Measurements from ENCODE around the gene CABP1. TPM values are rescaled to one million over a fixed set of nuclear protein-coding genes. Genes with fewer than 3 reads are reported as not detected.

The CABP1 gene
- total RNA-seq = 0.27 TPM in 1 of 2 replicates, not detected in the other

DNA sequence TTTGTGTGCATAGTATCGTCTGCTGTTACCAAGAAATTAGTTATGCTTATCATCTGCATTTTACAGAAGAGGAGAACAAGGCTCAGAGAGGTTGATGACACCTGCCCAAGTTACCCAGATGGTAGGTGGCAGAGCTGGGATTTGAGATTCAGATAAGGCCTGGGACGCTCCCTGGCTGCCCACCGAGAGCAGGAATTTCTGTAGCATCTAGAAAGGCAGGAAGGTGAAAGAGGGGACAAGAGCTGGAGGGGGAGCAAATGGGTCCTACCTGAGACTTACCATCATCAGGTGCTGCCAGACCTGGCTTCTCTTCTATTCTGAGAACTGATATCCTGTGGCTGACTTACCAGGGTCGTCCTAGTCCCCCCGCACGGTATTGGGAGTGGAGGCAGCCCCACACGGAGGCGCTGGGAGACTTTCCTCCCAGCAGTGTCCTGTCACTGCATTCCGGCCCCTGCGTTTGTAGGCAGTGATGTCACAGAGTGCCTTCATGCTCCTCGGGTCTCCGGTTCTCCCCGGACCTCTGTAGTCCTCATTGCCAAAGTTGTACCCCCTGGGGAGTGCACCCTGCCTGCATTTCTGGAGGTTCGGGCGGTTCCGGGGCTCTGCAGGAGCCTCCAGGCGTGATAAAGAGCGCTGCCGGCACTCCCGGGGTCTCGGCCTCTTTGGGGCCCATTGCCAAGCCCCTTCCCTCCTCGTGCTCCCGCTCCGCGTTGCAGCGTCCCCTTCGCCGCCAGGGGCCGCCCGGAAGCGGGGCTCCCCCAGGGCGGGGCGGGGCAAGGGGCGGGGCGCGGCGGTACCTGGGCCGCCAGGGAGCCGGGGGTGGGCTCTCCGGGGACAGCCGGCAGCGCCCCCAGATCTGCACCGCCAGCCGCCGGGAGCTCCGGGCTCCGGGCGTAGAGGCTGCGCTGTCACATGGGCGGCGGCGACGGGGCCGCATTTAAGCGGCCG is at the start of gene CABP1:
Gene CABP1, plus strand, starts transcription at position 856 of the 951 bp plus-strand sequence. Its CDS starts 60 bp downstream, at position 916.
- ATAC-seq (ENCODE audit: low read depth) (peak; percentile 88), DNase-seq (peak; percentile 72)
- H3K27me3 Mint-ChIP-seq = peaks cover 39% of the 10 kb centered on the region
- H3K4me3 Mint-ChIP-seq = peak within 1 kb of the TSS; percentile 75
- ChIA-PET POLR2A (no interaction called here), CTCF (interaction anchor here (0.5 to 1.9 kb wide), 3 partner anchors 47 to 345 kb away, joined by 3 to 6 read pairs (median 3); partner anchors contain the start of gene MLEC)
- H3K9me3 Mint-ChIP-seq = no peaks in the 10 kb centered on the region
- H3K27ac Mint-ChIP-seq = no peak within 1 kb of the TSS
- H3K4me1 Mint-ChIP-seq = peaks cover 8% of the 10 kb centered on the region
- intact Hi-C loops (cut with micrococcal nuclease) = loop anchor here (1.0 to 5.0 kb wide), 2 partner anchors 57 to 457 kb away; no protein-coding TSS in a partner anchor
- TF ChIP-seq, protein P1, sequence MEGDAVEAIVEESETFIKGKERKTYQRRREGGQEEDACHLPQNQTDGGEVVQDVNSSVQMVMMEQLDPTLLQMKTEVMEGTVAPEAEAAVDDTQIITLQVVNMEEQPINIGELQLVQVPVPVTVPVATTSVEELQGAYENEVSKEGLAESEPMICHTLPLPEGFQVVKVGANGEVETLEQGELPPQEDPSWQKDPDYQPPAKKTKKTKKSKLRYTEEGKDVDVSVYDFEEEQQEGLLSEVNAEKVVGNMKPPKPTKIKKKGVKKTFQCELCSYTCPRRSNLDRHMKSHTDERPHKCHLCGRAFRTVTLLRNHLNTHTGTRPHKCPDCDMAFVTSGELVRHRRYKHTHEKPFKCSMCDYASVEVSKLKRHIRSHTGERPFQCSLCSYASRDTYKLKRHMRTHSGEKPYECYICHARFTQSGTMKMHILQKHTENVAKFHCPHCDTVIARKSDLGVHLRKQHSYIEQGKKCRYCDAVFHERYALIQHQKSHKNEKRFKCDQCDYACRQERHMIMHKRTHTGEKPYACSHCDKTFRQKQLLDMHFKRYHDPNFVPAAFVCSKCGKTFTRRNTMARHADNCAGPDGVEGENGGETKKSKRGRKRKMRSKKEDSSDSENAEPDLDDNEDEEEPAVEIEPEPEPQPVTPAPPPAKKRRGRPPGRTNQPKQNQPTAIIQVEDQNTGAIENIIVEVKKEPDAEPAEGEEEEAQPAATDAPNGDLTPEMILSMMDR (IDR thresholded peaks at IDR 0.05) = no peak
- H3K36me3 Mint-ChIP-seq (ENCODE audit: low read depth) = no peaks in the 10 kb centered on the region

DNA sequence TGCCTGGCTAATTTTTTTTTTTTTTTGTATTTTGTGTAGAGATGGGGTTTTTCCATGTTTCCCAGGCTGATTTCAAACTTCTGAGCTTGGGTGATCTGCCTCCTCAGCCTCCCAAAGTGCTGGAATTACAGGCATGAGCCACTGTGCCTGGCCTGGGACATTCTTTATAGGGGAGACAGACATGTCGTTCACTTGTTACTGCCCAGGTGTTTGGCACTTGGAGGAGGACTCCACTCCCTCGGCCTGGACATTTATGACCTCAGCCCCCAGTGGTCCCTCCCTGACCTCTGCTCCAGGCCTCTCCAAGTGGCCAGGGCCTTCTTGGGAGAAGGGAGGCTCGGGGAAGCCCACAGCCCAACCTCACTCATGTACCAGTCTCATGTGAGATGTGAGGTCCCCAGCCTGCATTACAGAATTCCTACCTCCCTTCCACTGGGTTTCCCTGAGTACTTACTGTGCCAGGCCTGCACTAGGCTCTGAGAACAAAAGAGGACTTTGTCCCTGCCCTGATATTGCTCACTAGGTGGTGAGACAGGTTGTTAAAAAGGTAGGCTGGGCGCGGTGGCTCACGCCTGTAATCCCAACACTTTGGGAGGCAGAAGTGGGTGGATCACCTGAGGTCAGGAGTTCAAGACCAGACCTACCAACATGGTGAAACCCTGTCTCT is 49.6 kb upstream of the CABP1 start:
- ChIA-PET CTCF (no interaction called here), POLR2A (no interaction called here)
- TF ChIP-seq, protein P1 (IDR thresholded peaks at IDR 0.05) = no peak
- H3K27ac Mint-ChIP-seq = no peak overlapping the region
- DNase-seq = no peak
- H3K4me3 Mint-ChIP-seq = no peak overlapping the region
- ATAC-seq (ENCODE audit: low read depth) = no peak
- no peaks in the 10 kb centered on the region for H3K4me1 Mint-ChIP-seq
- no peaks in the 10 kb centered on the region for H3K36me3 Mint-ChIP-seq (ENCODE audit: low read depth)
- H3K27me3 Mint-ChIP-seq = no peaks in the 10 kb centered on the region
- H3K9me3 Mint-ChIP-seq = no peaks in the 10 kb centered on the region
- intact Hi-C loops (cut with micrococcal nuclease) = no loop called here

DNA sequence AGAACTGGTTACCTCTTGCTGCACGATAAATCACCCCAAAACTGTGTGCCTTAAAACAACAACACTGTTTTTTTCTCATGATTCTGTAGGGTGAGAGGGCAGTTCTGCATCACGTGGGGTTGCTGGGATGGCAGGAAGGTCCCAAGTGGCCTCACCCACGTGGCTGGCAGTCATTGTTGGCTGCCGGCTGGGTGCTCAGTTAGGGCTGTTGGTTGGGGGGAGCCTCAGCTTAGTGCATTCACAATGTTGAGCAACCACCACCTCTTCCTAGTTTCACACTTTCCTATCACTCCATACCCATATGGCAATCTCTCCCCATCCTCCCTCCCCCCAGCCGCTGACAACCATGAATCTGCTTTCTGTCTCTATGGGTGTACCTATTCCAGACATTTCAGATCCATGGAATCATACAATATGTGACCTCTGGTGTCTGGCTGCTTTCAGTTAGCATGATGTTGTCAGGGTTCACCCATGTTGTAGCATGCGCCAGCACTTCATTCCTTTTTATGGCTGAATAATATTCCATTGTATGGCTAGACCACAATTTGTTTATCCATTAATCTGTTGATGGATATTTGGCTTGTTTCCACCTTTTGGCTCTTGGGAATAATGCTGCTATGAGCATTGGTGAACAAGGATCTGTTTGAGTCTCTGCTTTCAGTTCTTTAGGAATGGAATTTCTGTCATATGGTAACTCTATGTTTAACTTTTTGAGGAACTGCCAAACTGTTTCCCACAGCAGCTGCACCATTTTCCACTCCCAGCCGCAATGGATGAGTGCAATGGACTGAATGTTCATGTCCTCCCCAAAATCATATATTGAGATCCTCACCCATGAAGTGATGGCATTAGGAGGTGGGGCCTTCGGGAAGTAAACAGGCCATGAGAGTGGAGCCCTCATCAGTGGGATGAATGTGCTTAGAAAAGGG is 48.0 kb upstream of the CABP1 start:
- H3K9me3 Mint-ChIP-seq = no peaks in the 10 kb centered on the region
- CTCF ChIA-PET = no interaction called here

DNA sequence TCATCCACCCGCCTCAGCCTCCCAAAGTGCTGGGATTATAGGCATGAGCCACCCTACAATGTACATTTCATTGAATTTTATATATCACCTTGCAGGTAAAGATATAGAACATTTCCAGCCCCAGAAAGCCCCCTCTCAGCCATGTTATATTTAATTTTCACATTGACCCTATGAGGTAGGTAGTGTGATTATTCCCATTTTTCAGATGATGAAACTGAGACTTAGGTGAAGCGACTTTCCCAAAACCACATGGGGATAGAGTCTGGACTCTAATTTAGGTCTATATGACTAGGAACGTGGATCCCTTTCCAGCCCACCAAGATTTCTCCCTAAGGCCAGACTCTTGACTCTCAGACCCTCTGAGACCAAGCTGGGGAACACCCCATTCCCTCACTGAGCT is 43.5 kb upstream of the CABP1 start:
- CTCF ChIA-PET = no interaction called here
- POLR2A ChIA-PET = no interaction called here
- Mint-ChIP-seq H3K4me1 (no peaks in the 10 kb centered on the region), H3K27me3 (peaks cover 8% of the 10 kb centered on the region), H3K27ac (no peak overlapping the region), H3K4me3 (no peak overlapping the region), H3K9me3 (no peaks in the 10 kb centered on the region), H3K36me3 (ENCODE audit: low read depth) (no peaks in the 10 kb centered on the region)
- DNase-seq = no peak
- ATAC-seq (ENCODE audit: low read depth) = no peak
- TF ChIP-seq, protein P1 (IDR thresholded peaks at IDR 0.05) = no peak
- intact Hi-C loops (cut with micrococcal nuclease) = no loop called here

More for the DNA sequence above, 48.0 kb upstream of the CABP1 start:
- no peaks in the 10 kb centered on the region for H3K36me3 Mint-ChIP-seq (ENCODE audit: low read depth)
- intact Hi-C loops (cut with micrococcal nuclease) = no loop called here
- H3K27me3 Mint-ChIP-seq = no peaks in the 10 kb centered on the region
- H3K4me1 Mint-ChIP-seq = no peaks in the 10 kb centered on the region
- ATAC-seq (ENCODE audit: low read depth) (no peak), DNase-seq (no peak)
- TF ChIP-seq, protein P1 (IDR thresholded peaks at IDR 0.05) = no peak
- POLR2A ChIA-PET = interaction anchor here (0.6 kb wide), 1 partner anchor 214 kb away, joined by 4 read pairs; no protein-coding TSS in a partner anchor
- no peak overlapping the region for H3K27ac Mint-ChIP-seq
- no peak overlapping the region for H3K4me3 Mint-ChIP-seq
